ENCODE data around the gene SIRT7. TPM values are rescaled to one million over a fixed set of nuclear protein-coding genes. Genes with fewer than 3 reads are reported as not detected.
A peak's percentile ranks its signal among the peaks of the same experiment; 100 is the strongest.

Gene SIRT7
- polyA plus RNA-seq, 1 of the 3 experiments (the other 2 are of a cell fraction): 32.6 TPM

- TF ChIP-seq ZBTB33 (IDR thresholded peaks at IDR 0.05; ENCODE audit: borderline replicate concordance, low read depth) (no peak), CHD2 (IDR thresholded peaks at IDR 0.05; ENCODE audit: low read length, partially characterized antibody) (peak; percentile 33), TEAD4 (IDR thresholded peaks at IDR 0.05; ENCODE audit: borderline replicate concordance, insufficient read depth) (no peak), EP300 (IDR thresholded peaks at IDR 0.05; ENCODE audit: borderline replicate concordance in 1 of 2, low read depth in 1 of 2, low read length in 1 of 2) (peak in 1 of 2 experiments; percentile 44; a peak in 1 of 4 replicates), NFIC (IDR thresholded peaks at IDR 0.05; ENCODE audit: borderline replicate concordance) (peak; percentile 67; the same call in 1 of the 2 replicates), IRF3 (IDR thresholded peaks at IDR 0.05; ENCODE audit: low read depth, low read length) (no peak), RAD21 (IDR thresholded peaks at IDR 0.05; ENCODE audit: low read length) (0 out of 2 replicates have a peak, but pooled peaks have one; percentile 26), TAF1 (IDR thresholded peaks at IDR 0.05; ENCODE audit: borderline replicate concordance, low read depth, low read length) (no peak), RCOR1 (IDR thresholded peaks at IDR 0.05; ENCODE audit: low read length) (no peak; the same call in 1 of the 2 replicates), MXI1 (IDR thresholded peaks at IDR 0.05; ENCODE audit: low read depth, low read length) (peak; percentile 78), ELF1 (IDR thresholded peaks at IDR 0.05) (no peak), CTCF (IDR thresholded peaks at IDR 0.05) (peak; percentile 63), RFX5 (IDR thresholded peaks at IDR 0.05; ENCODE audit: low read length) (no peak), NRF1 (IDR thresholded peaks at IDR 0.05; ENCODE audit: low read depth, low read length) (peak; percentile 90), GABPA (IDR thresholded peaks at IDR 0.05; ENCODE audit: low read depth) (peak; percentile 7; the same call in 1 of the 2 replicates), MAX (IDR thresholded peaks at IDR 0.05; ENCODE audit: low read depth) (peak; percentile 89), PBX3 (IDR thresholded peaks at IDR 0.05) (peak; percentile 32; the same call in 1 of the 2 replicates)
Measured at GRCh38 chr17:81927653-81928543, 9.9 kb upstream of the SIRT7 start, which contains the start of gene MAFG (continued).
